Myometrial cell (primary cell): ENCODE results near the gene MTRF1L. TPM values are rescaled to one million over a fixed set of nuclear protein-coding genes. Genes with fewer than 3 reads are reported as not detected.

Experiments
- total RNA-seq: library from RNA; depleted of rRNA; stranded (reverse); fragments of >200 nt; gene quantifications from 2 replicates; pipeline ENCODE4 v1.2.3, GENCODE V29; 2015

MTRF1L gene, protein sequence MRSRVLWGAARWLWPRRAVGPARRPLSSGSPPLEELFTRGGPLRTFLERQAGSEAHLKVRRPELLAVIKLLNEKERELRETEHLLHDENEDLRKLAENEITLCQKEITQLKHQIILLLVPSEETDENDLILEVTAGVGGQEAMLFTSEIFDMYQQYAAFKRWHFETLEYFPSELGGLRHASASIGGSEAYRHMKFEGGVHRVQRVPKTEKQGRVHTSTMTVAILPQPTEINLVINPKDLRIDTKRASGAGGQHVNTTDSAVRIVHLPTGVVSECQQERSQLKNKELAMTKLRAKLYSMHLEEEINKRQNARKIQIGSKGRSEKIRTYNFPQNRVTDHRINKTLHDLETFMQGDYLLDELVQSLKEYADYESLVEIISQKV
- 14.7 and 15.6 TPM in 2 replicates for total RNA-seq

DNA sequence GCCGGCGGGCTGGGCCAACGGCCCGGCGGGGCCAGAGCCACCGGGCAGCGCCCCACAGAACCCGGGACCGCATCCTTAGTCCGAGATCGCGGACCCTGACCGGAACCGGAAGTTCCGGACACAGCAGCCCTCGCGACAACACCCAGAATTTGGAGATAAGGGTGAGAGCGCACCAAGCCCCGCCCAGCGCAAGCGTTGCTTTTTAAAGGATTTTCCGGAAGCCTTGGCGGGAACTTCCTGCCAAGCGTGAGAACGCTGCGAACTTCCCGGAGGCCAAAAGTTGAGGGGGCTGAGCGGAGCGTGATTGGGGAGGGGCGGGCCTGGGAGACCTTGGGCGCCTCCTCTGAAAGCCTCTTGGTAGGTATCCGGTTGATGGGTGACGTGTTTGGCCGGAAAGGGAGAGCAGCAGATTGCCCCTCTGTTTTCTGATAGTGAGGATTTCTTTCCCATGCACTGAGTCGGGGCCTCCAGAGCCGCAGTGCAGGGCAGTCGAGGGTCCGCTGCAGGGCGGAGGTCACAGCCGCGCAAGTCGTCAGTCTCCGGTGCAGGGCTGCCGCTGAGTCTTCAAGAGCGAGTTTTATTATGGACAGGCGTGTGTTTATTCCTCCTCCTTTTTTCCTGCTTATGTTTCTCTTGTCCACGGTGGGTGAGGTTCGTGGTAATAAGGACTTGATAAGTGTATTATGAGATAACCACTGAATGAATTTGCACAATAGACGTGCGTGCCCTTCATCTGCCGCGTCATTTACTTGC lies at the start of gene MTRF1L:
TSS of gene MTRF1L (minus strand) at position 97 of the 753 bp plus-strand sequence. CDS start at position 73, 24 bp downstream.

GRCh38 chr6:152982904-152983636 lies 19.4 kb downstream of the MTRF1L start, which contains the start of gene FBXO5:
TSS of gene FBXO5 (minus strand) at chr6:152983041. CDS start at chr6:152982959, 82 bp downstream.

Other genes with a start within 250 kb of the MTRF1L start
- gene FBXO5, start 19.7 kb downstream of the MTRF1L start, total RNA-seq = 12.7 and 16.7 TPM in 2 replicates
- 9.2 and 13.8 TPM in 2 replicates for gene RGS17, start 128.6 kb upstream of the MTRF1L start, total RNA-seq